GM12892 (cell line): ENCODE results near the gene RASSF1.

Experiments
- DNase-seq: peaks from one replicate; pipeline ENCODE4 v3.0.0; 2011; ENCODE audit not compliant: insufficient read length
- FAIRE-seq: peaks from 2 replicates; lab custom pipeline; 2011; peaks lifted over from hg19 to GRCh38; lab: Jason Lieb, UNC
- POLR2A ChIP-seq: IDR thresholded peaks from 2 replicates; pipeline ENCODE4 v1.6.1; 2011; ENCODE audit warnings: low read depth, low read length, control low read depth
- POLR2AphosphoS5 ChIP-seq: IDR thresholded peaks from 2 replicates; pipeline ENCODE4 v1.6.1; 2011; ENCODE audit warnings: low read depth, low read length, control low read depth
- TAF1 ChIP-seq: IDR thresholded peaks from 2 replicates; pipeline ENCODE4 v1.6.1; 2011; ENCODE audit warnings: low read depth, mild to moderate bottlenecking, control low read depth, low read length, borderline replicate concordance

RASSF1 gene

GRCh38 chr3:50378024-50378423 lies 37.4 kb upstream of the RASSF1 start:
- DNase-seq, result no peak
- no peak for FAIRE-seq
- no peak for TF ChIP-seq POLR2A
- no peak for TF ChIP-seq POLR2AphosphoS5
- TF ChIP-seq TAF1, result no peak

GRCh38 chr3:50375258-50375931 lies 34.8 kb upstream of the RASSF1 start:
- FAIRE-seq (no peak), DNase-seq (no peak)

GRCh38 chr3:50374363-50375257 lies 34.0 kb upstream of the RASSF1 start:
- no peak for FAIRE-seq
- no peak for DNase-seq
- no peak for TF ChIP-seq TAF1

More at GRCh38 chr3:50375258-50375931, 34.8 kb upstream of the RASSF1 start:
- no peak for TF ChIP-seq POLR2A
- no peak for TF ChIP-seq TAF1
- TF ChIP-seq POLR2AphosphoS5, result no peak

GRCh38 chr3:50373146-50374051 lies 32.8 kb upstream of the RASSF1 start:
- TF ChIP-seq TAF1 (no peak), POLR2A (no peak), POLR2AphosphoS5 (no peak)
- FAIRE-seq, result no peak

GRCh38 chr3:50372349-50372748 lies 31.7 kb upstream of the RASSF1 start:
- no peak for FAIRE-seq
- no peak for DNase-seq
- no peak for TF ChIP-seq POLR2AphosphoS5

More at GRCh38 chr3:50373146-50374051, 32.8 kb upstream of the RASSF1 start:
- no peak for DNase-seq

- FAIRE-seq, result no peak
- TF ChIP-seq POLR2A, result no peak
- TF ChIP-seq POLR2AphosphoS5, result no peak
- no peak for TF ChIP-seq TAF1
- no peak for DNase-seq
Measured at GRCh38 chr3:50371133-50371685, 30.6 kb upstream of the RASSF1 start.

- FAIRE-seq, result no peak
- DNase-seq, result no peak
- no peak for TF ChIP-seq POLR2AphosphoS5
- TF ChIP-seq POLR2A, result no peak
- no peak for TF ChIP-seq TAF1
Measured at GRCh38 chr3:50370594-50370993, 30.0 kb upstream of the RASSF1 start.

GRCh38 chr3:50369012-50369670 lies 28.5 kb upstream of the RASSF1 start:
- FAIRE-seq (no peak), DNase-seq (no peak)
- TF ChIP-seq POLR2A (no peak), POLR2AphosphoS5 (no peak), TAF1 (no peak)

GRCh38 chr3:50365842-50366220 lies 25.2 kb upstream of the RASSF1 start:
- TF ChIP-seq TAF1 (no peak), POLR2AphosphoS5 (no peak), POLR2A (no peak)
- DNase-seq, result no peak
- no peak for FAIRE-seq

GRCh38 chr3:50365080-50365841 lies 24.6 kb upstream of the RASSF1 start:
- DNase-seq (peak; percentile 96), FAIRE-seq (peak; percentile 94)
- TF ChIP-seq TAF1 (no peak), POLR2AphosphoS5 (no peak), POLR2A (no peak)
